OCI-LY7 (cell line): ENCODE data around the gene RNF167. TPM values are rescaled to one million over a fixed set of nuclear protein-coding genes. Genes with fewer than 3 reads are reported as not detected.
A peak's percentile ranks its signal among the peaks of the same experiment; 100 is the strongest.

Source experiments
- BruUV-seq: library from RNA; stranded (reverse); fragments of 400-500 nt; replicated peaks from 2 replicates; lab custom pipeline; 2021; lab: Mats Ljungman, UMichigan
- CTCF ChIA-PET: fragments of 300-600 bp; sonication (Branson Sonifier 250); formaldehyde crosslinking; loops from one replicate; lab custom pipeline; 2022; ENCODE audit warnings: antibody characterized with exemption; ENCODE audit not compliant: unreplicated experiment; lab: Charles Lee
- POLR2A ChIA-PET: fragments of 300-600 bp; sonication (Branson Sonifier 250); formaldehyde crosslinking; loops from one replicate; lab custom pipeline; 2022; ENCODE audit warnings: antibody characterized with exemption; lab: Charles Lee
- DNase-seq: peaks from one replicate; pipeline ENCODE4 v3.0.0-alpha.2; 2015; ENCODE audit warnings: low spot score
- H2AFZ ChIP-seq: fragments of 200-600 bp; sonication (generic), shearing (Covaris generic); 2 replicates; pipeline ENCODE4 v1.6.1; 2014; ENCODE audit warnings: mild to moderate bottlenecking, antibody characterized with exemption, low read length, moderate library complexity
- H3K27ac ChIP-seq: fragments of 200-600 bp; sonication (generic); 2 replicates; pipeline ENCODE4 v1.5.1; 2014; ENCODE audit warnings: mixed run types, low read depth, mild to moderate bottlenecking, moderate library complexity, low read length, inconsistent platforms; ENCODE audit not compliant: poor library complexity, severe bottlenecking
- H3K36me3 ChIP-seq: fragments of 200-600 bp; sonication (generic); 2 replicates; pipeline ENCODE4 v1.6.1; 2014; ENCODE audit warnings: mild to moderate bottlenecking, antibody characterized with exemption, low read length, moderate library complexity, mixed read lengths; ENCODE audit not compliant: insufficient read depth
- H3K4me1 ChIP-seq: fragments of 200-600 bp; sonication (generic); 2 replicates; pipeline ENCODE4 v1.5.1; 2014; ENCODE audit warnings: mild to moderate bottlenecking, low read length; ENCODE audit not compliant: insufficient read depth, poor library complexity, severe bottlenecking
- H3K4me2 ChIP-seq: fragments of 200-600 bp; sonication (generic); 2 replicates; pipeline ENCODE4 v1.6.1; 2014; ENCODE audit warnings: mild to moderate bottlenecking, low read length
- H3K4me3 ChIP-seq: fragments of 200-600 bp; sonication (generic); 2 replicates; pipeline ENCODE4 v1.5.1; 2014; ENCODE audit warnings: mild to moderate bottlenecking, low read depth, low read length; ENCODE audit not compliant: poor library complexity, severe bottlenecking
- H3K79me2 ChIP-seq: fragments of 200-600 bp; sonication (generic); 2 replicates; pipeline ENCODE4 v1.6.1; 2016; ENCODE audit warnings: low read depth, mild to moderate bottlenecking, low read length, moderate library complexity, mixed read lengths; ENCODE audit not compliant: insufficient read depth
- H3K9me2 ChIP-seq: fragments of 200-600 bp; sonication (generic); 2 replicates; pipeline ENCODE4 v1.6.1; 2016; ENCODE audit warnings: mild to moderate bottlenecking, low read length, mixed read lengths; ENCODE audit not compliant: insufficient read depth
- H3K9me3 ChIP-seq: fragments of 200-600 bp; sonication (generic); 2 replicates; pipeline ENCODE4 v1.6.1; 2014; ENCODE audit warnings: mild to moderate bottlenecking, mixed run types, low read length, mixed read lengths
- H4K20me1 ChIP-seq: fragments of 200-600 bp; sonication (generic); 2 replicates; pipeline ENCODE4 v1.6.1; 2014; ENCODE audit warnings: mild to moderate bottlenecking, antibody characterized with exemption, low read length, moderate library complexity, mixed read lengths; ENCODE audit not compliant: insufficient read depth
- CTCF ChIP-seq: fragments of 200-600 bp; sonication (generic); conservative IDR thresholded peaks from 2 replicates; pipeline ENCODE4 v1.5.1; 2014; ENCODE audit warnings: mild to moderate bottlenecking, antibody characterized with exemption, low read length, moderate library complexity, mixed read lengths
- EZH2phosphoT487 ChIP-seq: fragments of 200-600 bp; sonication (generic); IDR thresholded peaks from 2 replicates; pipeline ENCODE4 v1.6.1; 2018; ENCODE audit warnings: low read depth, borderline replicate concordance, mild to moderate bottlenecking, mixed run types, antibody characterized with exemption, low read length, moderate library complexity, mixed read lengths
- intact Hi-C: fragments of 100-400 bp; cut with micrococcal nuclease; formaldehyde crosslinking; loops from one replicate; pipeline ENCODE4 v1.10.0; 2022; ENCODE audit not compliant: unreplicated experiment
- total RNA-seq, 2 experiments: library from RNA; depleted of rRNA in 1 of 2; stranded (reverse); fragments of >200 nt in 1 of 2; shearing (Covaris generic) in 1 of 2; gene quantifications; 2 replicates each; pipeline ENCODE4 v1.2.3, GENCODE V29; 2014 to 2022

Gene RNF167
- total RNA-seq, 2 experiments from 2014 or later, result 46.5 to 124 TPM

DNA sequence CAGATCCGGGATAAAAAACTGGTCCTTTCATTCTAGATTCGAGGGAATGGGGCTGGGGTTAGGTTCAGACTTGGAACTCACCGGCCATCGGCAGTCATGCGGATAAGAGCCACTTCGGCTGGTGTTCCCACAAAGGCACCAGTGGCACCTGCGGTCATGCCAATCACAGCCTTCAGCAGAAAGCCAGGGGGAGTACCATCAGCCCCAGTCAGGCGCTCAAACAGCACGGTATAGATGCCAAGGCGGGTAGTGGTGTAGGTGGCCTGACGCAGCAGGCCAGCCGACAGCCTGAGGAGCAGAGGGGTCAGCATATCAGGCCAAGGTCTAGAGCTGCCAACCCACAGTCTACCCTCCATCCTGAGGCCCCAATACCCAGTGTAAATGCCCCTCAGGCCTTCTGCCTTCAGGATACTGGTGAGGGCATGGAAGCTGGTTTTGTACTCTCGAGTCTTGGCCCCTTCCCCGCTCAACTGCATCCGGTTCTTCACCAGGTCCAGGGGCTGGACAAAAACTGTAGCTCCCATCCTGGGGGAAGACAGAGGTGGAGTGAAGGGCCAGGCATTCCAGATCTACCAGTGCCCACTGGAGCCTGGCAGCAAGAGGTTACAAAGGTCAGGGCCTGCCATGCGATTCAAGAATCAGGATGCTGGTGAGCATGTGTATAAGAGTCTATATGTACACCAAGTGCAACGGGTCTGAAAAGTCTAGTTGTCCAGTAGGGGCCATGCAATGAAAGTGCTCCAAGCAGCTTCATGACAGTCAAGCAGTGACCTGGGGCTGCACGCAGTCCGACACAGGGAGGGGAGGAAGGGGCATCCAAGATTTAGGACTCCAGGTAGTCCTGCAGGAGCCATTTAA is 1.2 kb upstream of the RNF167 start:
- peaks cover 42% of the 10 kb centered on the region for H3K4me1 ChIP-seq
- POLR2A ChIA-PET, result interaction anchor here (0.8 to 2.4 kb wide), 5 partner anchors 10 to 113 kb away, joined by 3 to 20 read pairs (median 5); partner anchors contain the start of genes ENO3 and SPAG7
- H3K27ac ChIP-seq, result peak overlapping the region; percentile 90
- no peaks in the 10 kb centered on the region for H3K9me3 ChIP-seq
- CTCF ChIA-PET, result no interaction called here
- peak overlapping the region; percentile 95 for H3K4me3 ChIP-seq
- peak overlapping the region; percentile 53; the same call in 1 of the 2 replicates for H2AFZ ChIP-seq
- peak; percentile 56 for DNase-seq
- H4K20me1 ChIP-seq, result no peaks in the 10 kb centered on the region
- no peak for TF ChIP-seq EZH2phosphoT487
- no peak for TF ChIP-seq CTCF
- H3K4me2 ChIP-seq, result peak overlapping the region; percentile 97
- intact Hi-C loops, result no loop called here
- BruUV-seq, result no TSS peak
- H3K36me3 ChIP-seq, result peaks cover 66% of the 10 kb centered on the region
- H3K9me2 ChIP-seq, result no peaks in the 10 kb centered on the region
- peaks cover 50% of the 10 kb centered on the region for H3K79me2 ChIP-seq

GRCh38 chr17:4939546-4939795 is 597 bp upstream of the RNF167 start:
- intact Hi-C loops, result no loop called here
- ChIA-PET POLR2A (interaction anchor here (0.7 to 2.4 kb wide), 7 partner anchors 10 to 273 kb away, joined by 3 to 20 read pairs (median 5); partner anchors contain the start of genes ENO3 and SPAG7), CTCF (no interaction called here)
- H3K79me2 ChIP-seq, result peaks cover 54% of the 10 kb centered on the region
- H2AFZ ChIP-seq, result peak overlapping the region; percentile 53
- H3K36me3 ChIP-seq, result peaks cover 72% of the 10 kb centered on the region
- H3K27ac ChIP-seq, result peak overlapping the region; percentile 90
- H3K4me3 ChIP-seq, result peak overlapping the region; percentile 95
- H4K20me1 ChIP-seq, result no peaks in the 10 kb centered on the region
- H3K9me3 ChIP-seq, result no peaks in the 10 kb centered on the region
- no peak for DNase-seq
- H3K4me2 ChIP-seq, result peak overlapping the region; percentile 97
- BruUV-seq, result no TSS peak
- H3K4me1 ChIP-seq, result peaks cover 44% of the 10 kb centered on the region
- no peaks in the 10 kb centered on the region for H3K9me2 ChIP-seq
- TF ChIP-seq EZH2phosphoT487 (no peak), CTCF (no peak)
